Ectodermal cell (in vitro differentiated cells): ENCODE results near the gene ABR. TPM values are rescaled to one million over a fixed set of nuclear protein-coding genes. Genes with fewer than 3 reads are reported as not detected.

ENCODE experiments used
- H3K27ac ChIP-seq: 2 replicates; pipeline ENCODE4 v1.7.0; 2013; ENCODE audit warnings: mild to moderate bottlenecking, low read depth, low read length; ENCODE audit not compliant: insufficient read depth, poor library complexity, severe bottlenecking
- H3K27me3 ChIP-seq: 2 replicates; pipeline ENCODE4 v1.7.0; 2013; ENCODE audit warnings: mild to moderate bottlenecking, low read length; ENCODE audit not compliant: insufficient read depth, control insufficient read depth, poor library complexity, severe bottlenecking
- H3K36me3 ChIP-seq: one replicate; pipeline ENCODE4 v1.7.0; 2013; ENCODE audit warnings: low read length; ENCODE audit not compliant: control insufficient read depth, insufficient read depth
- H3K4me1 ChIP-seq: one replicate; pipeline ENCODE4 v1.7.0; 2013; ENCODE audit warnings: low read length; ENCODE audit not compliant: control insufficient read depth, insufficient read depth
- H3K4me3 ChIP-seq: 2 replicates; pipeline ENCODE4 v1.7.0; 2013; ENCODE audit warnings: low read depth, low read length, control low read depth; ENCODE audit not compliant: insufficient read depth
- H3K9me3 ChIP-seq: 2 replicates; pipeline ENCODE4 v1.7.0; 2013; ENCODE audit warnings: mild to moderate bottlenecking, low read length, moderate library complexity; ENCODE audit not compliant: control insufficient read depth
- WGBS, 2 experiments: methylation state at CpG; one replicate each; pipeline ENCODE4 v1.1.7; 2013; ENCODE audit warnings: missing lambda C conversion rate in 2 of 2; 5-methylcytosine and 5-hydroxymethylcytosine counted together
- polyA plus RNA-seq, 4 experiments: library from polyadenylated mRNA; stranded (reverse); fragments of 50-300 nt; gene quantifications; one replicate each; pipeline ENCODE4 v1.2.3, GENCODE V29; 2013

The ABR gene
- 67.0 TPM for polyA plus RNA-seq (2013, experiment 1 of 4)
- 76.2 TPM for polyA plus RNA-seq (2013, experiment 2 of 4)
- 44.7 TPM for polyA plus RNA-seq (2013, experiment 3 of 4)
- polyA plus RNA-seq (2013, experiment 4 of 4), result 51.7 TPM

DNA sequence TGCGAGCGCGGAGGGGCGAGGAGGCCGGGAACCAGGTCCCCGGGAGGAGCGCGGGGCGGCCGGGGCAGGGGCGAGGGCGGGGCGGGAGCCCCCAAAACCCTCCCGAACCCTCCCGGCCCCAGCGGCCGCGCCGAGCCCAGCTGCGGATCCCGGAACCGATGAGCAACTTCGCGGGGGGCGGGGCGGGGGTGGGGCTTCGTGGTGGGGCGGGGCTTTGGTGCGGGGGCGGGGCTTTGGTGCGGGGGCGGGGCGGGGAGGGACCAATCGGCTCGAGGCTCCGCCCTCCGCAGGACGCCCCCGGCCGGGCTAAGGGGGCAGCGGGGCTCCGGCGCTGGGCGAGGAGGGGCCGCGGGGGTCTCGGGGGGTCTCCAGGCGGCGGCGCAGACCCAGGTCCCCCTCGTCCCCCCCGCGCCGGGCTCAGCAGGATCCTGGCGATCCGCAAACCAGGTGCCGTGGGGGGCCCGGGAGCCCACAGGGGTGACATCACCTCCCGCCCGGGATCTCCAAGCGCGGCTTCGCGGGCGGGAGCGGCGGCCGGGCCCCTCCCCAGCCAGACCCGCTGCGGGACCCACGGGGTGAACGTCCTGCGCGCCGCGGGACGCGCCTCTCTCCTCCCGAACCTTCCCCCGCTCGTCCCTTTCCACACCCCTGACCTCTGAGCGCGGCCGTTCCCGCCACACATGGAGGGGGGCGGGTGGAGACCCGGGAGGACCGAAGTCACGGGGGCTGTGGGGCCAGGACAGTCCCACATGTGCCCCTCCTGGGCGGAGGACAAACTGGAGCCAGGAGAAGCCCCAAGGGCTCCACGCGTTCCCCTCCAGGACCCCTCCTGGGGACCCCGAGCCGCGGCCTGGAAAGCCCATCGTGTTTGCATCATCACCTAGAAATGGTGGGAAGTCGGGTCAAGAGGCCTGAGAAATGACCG is at the start of gene ABR:
TSS of gene ABR (minus strand) at position 164 of the 925 bp plus-strand sequence. CDS start 254 bp downstream, outside the sequence.
- Histone ChIP-seq H3K36me3 (no peaks in the 10 kb centered on the region), H3K4me3 (peak within 1 kb of the TSS; percentile 78), H3K27me3 (peaks cover 43% of the 10 kb centered on the region), H3K4me1 (peaks cover 26% of the 10 kb centered on the region), H3K27ac (no peak within 1 kb of the TSS), H3K9me3 (no peaks in the 10 kb centered on the region)
- 6 to 7% methylated on average over 84 to 96 of the region's 98 CpGs for WGBS, 2 experiments

DNA sequence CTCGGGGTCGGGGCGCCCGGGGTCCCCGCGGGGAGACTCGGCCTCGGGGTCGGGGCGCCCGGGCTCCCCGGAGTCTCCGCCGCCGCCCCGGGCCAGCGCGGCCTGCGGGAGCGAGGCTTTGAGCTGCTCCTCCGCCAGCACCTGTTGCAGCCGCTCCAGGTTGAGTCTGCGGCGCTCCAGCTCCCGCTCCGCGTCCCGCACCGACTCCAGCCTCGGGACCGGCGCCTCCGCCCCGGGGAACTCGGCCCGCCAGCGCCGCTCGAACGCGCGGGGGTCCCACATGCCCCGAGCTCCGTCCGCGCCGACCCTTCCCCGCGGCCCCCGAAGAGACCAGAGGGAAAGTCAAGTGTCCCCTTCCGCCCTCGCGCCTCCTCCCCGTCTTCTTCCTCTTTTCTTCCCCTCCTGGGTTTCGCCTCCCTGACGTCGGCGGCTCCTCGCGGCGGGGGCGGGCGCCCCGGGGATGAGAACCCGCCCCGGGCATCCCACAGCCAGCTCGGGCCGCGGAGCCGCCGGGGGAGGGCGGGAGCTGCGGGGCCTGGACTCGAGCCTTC is 49.6 kb upstream of the ABR start:
- peak overlapping the region; percentile 23 for H3K4me3 ChIP-seq
- no peaks in the 10 kb centered on the region for H3K4me1 ChIP-seq
- no peaks in the 10 kb centered on the region for H3K9me3 ChIP-seq
- H3K27ac ChIP-seq, result no peak overlapping the region
- 1% methylated on average over 74 of the region's 74 CpGs for WGBS, 2 experiments
- peaks cover 77% of the 10 kb centered on the region for H3K27me3 ChIP-seq
- H3K36me3 ChIP-seq, result no peaks in the 10 kb centered on the region

DNA sequence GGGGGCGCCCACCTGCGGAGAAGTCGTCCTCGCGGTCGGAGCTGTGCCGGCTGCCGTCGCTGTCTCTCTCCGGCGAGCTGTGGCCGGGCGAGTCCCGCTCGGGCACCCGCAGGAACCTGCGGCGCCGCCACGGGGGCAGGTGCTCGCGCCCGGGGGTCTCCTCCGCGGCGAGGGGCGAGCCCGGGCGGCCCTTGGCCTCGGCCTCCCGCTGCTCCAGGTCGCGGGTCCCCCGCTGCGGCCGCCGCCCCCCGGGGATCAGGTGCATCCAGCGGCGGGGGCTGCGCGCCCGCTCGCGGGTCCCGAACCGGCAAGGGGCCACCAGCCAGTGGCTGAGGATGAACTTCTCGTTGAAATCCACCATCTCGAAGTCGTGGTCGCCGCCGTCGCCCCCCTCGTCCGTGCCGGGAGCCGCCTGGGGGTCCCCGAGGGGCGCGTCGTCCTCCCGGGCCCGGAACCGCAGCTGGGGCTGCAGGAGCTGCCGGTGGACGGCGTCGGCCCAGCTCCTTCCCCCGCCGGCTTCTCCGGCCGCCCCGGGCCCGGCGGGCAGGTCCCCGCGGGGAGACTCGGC is 49.1 kb upstream of the ABR start:
- WGBS, 2 experiments, result 2 to 3% methylated on average over 79 of the region's 79 CpGs
- Histone ChIP-seq H3K4me1 (no peaks in the 10 kb centered on the region), H3K4me3 (peak overlapping the region; percentile 23), H3K36me3 (no peaks in the 10 kb centered on the region), H3K27ac (no peak overlapping the region), H3K27me3 (peaks cover 77% of the 10 kb centered on the region), H3K9me3 (no peaks in the 10 kb centered on the region)

DNA sequence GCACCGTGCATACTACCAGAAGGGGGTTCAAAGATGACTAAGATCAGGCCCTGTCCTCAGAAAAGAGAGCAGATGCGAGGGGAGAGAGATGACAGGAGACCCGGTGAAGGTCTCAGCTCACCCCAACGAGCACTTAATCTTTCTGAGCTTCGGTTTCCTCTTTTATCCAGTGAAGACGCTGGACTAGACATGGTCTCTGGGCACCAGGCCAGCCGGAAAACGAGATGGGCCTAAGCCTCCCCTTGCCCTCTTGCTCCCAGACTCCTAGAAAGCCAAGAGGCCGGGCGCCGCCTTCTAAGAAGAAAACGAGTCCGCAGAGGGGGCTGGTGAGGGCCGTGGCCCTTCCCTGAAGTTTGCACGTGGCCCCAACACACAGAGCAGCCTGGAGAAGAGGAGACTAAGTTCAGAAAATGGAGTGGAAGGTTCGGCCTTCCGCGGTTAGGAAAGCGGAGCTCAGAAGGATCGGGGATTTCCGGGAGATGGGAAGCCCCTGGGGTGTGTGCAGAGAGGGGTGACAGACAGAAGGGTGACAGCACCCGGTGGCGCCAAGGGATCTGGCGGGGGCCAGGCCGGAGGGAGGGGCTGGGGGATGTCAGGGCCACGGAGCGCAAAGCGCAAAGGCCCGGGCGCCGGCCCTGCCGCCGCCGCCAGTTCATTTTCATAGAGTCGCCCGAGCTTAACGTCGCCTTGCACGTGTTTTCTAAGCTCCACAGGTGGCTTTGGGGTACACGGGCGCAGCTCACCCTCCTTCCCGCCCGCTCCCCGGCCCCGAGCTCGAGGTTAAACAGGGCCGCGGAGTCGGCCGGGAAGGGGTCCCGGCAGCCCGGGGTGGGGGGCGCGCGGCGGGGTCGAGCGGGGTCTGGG is 48.4 kb upstream of the ABR start:
- Histone ChIP-seq H3K36me3 (no peaks in the 10 kb centered on the region), H3K27ac (no peak overlapping the region), H3K4me3 (no peak overlapping the region), H3K27me3 (peaks cover 77% of the 10 kb centered on the region), H3K4me1 (no peaks in the 10 kb centered on the region), H3K9me3 (no peaks in the 10 kb centered on the region)
- 16 to 17% methylated on average over 58 of the region's 58 CpGs for WGBS, 2 experiments

DNA sequence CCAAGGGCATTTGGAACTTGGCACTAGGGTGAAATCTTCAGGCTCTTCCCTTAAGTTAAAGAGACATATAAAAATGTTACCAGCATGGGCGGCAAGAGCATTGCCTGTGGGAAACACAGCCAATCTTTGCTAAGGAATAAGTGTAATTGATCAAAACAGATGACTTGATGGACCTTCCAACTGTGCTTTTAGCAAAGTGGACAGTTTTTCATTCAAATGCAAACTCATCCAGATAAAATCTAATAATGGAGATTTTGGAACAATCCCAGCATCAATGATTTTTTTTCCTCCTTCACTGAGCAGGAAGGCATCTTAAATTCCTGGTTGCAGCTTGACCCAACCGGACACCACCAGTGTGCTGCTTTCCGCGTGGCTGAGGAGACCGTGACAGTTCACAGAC is 47.6 kb upstream of the ABR start:
- Histone ChIP-seq H3K36me3 (no peaks in the 10 kb centered on the region), H3K27me3 (peaks cover 72% of the 10 kb centered on the region), H3K9me3 (no peaks in the 10 kb centered on the region), H3K4me3 (no peak overlapping the region), H3K27ac (no peak overlapping the region), H3K4me1 (no peaks in the 10 kb centered on the region)
- WGBS, 2 experiments, result 76 to 80% methylated on average over 5 of the region's 5 CpGs

DNA sequence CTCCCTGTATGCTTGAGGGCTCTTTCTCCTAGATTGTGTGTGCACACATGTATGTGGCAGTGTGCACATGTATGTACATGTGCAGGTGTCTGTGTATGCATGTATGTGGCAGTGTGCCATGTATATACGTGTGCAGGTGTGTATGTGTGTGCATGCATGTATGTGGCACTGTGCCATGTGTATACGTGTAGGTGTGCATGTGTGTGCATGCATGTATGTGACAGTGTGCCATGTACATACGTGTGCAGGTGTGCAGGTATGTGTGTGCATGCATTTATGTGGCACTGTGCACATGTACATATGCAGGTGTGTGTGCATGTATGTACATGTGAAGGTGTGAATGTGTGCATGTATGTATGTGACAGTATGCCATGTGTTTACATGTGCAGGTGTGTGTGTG is 46.5 kb upstream of the ABR start:
- no peaks in the 10 kb centered on the region for H3K4me1 ChIP-seq
- WGBS, 2 experiments, result 76 to 80% methylated on average over 3 of the region's 3 CpGs
- no peak overlapping the region for H3K4me3 ChIP-seq
- H3K27ac ChIP-seq, result no peak overlapping the region
- H3K36me3 ChIP-seq, result no peaks in the 10 kb centered on the region
- peaks cover 61% of the 10 kb centered on the region for H3K27me3 ChIP-seq
- H3K9me3 ChIP-seq, result no peaks in the 10 kb centered on the region

DNA sequence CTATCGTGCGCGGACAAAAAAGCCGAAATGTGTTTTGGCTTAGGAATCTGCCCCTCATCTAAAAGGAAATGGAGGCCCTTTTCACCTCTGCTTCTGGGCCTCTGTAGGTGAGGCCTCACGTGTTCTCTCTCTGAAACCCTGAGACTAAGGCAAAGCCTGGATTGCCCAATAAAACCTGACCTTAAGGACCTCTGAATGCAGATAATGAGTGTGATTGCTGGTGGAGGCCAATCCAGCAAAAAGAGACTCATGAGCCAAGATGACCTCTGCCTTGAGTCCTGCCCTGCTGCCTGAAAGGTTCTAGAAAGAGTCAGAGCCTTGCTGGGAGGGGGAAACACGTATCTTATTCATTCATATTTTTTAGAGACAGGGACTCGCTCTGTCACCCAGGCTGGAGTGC is 44.5 kb upstream of the ABR start:
- Histone ChIP-seq H3K4me3 (no peak overlapping the region), H3K27me3 (peaks cover 42% of the 10 kb centered on the region)

DNA sequence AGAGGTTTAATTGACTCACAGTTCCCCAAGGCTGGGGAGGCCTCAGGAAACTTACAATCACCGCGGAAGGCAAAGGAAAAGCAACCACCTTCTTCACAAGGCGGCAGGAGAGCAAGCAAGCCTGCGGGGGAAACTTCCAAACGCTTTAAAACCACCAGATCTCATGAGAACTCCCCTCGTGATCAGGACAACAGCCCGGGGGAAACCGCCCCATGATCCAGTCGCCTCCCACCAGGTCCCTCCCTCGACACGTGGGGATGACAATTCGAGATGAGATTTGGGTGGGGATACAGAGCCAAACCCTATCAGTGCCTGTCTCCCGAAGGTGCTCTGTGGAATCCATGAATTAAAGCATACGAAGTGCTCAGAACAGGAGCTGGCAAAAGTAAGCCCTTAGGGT is 43.9 kb upstream of the ABR start:
- H3K27me3 ChIP-seq, result peaks cover 35% of the 10 kb centered on the region
- H3K4me1 ChIP-seq, result no peaks in the 10 kb centered on the region

More for the DNA sequence above, 44.5 kb upstream of the ABR start:
- Histone ChIP-seq H3K4me1 (no peaks in the 10 kb centered on the region), H3K27ac (no peak overlapping the region), H3K9me3 (no peaks in the 10 kb centered on the region), H3K36me3 (no peaks in the 10 kb centered on the region)
- 87 to 88% methylated on average over 7 of the region's 7 CpGs for WGBS, 2 experiments

DNA sequence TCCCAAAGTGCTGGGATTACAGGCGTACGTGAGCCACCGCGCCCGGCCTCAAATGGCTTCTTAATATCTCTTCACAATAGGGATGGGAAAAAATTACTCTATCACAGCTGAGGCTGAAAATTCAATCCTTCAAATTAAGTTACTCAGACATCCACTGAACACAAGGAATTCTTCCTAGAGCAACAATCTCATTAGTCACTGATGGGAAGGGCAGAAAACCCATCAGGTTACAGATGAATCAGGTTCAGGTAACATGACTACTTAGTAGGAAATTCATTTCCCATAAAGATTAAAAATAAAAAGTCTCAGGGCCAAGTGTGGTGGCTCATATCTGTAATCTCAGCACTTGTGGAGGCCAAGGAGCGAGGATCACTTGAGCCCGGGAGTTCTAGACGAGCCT is 42.5 kb upstream of the ABR start:
- peaks cover 22% of the 10 kb centered on the region for H3K27me3 ChIP-seq
- peaks cover under 1% of the 10 kb centered on the region for H3K4me1 ChIP-seq
- no peaks in the 10 kb centered on the region for H3K36me3 ChIP-seq
- H3K27ac ChIP-seq, result no peak overlapping the region
- no peaks in the 10 kb centered on the region for H3K9me3 ChIP-seq
- WGBS, 2 experiments, result 94% methylated on average over 8 of the region's 8 CpGs
- H3K4me3 ChIP-seq, result no peak overlapping the region

More for the DNA sequence above, 43.9 kb upstream of the ABR start:
- Histone ChIP-seq H3K4me3 (no peak overlapping the region), H3K27ac (no peak overlapping the region), H3K36me3 (no peaks in the 10 kb centered on the region), H3K9me3 (no peaks in the 10 kb centered on the region)
- WGBS, 2 experiments, result 82 to 84% methylated on average over 14 of the region's 14 CpGs
